Hepatic stellate cell (primary cell): Measurements from ENCODE around the gene TM4SF5.

ENCODE experiments used
- DNase-seq: peaks from one replicate; pipeline ENCODE4 v3.0.0; 2011; ENCODE audit warnings: low spot score

Gene TM4SF5, protein sequence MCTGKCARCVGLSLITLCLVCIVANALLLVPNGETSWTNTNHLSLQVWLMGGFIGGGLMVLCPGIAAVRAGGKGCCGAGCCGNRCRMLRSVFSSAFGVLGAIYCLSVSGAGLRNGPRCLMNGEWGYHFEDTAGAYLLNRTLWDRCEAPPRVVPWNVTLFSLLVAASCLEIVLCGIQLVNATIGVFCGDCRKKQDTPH

DNA sequence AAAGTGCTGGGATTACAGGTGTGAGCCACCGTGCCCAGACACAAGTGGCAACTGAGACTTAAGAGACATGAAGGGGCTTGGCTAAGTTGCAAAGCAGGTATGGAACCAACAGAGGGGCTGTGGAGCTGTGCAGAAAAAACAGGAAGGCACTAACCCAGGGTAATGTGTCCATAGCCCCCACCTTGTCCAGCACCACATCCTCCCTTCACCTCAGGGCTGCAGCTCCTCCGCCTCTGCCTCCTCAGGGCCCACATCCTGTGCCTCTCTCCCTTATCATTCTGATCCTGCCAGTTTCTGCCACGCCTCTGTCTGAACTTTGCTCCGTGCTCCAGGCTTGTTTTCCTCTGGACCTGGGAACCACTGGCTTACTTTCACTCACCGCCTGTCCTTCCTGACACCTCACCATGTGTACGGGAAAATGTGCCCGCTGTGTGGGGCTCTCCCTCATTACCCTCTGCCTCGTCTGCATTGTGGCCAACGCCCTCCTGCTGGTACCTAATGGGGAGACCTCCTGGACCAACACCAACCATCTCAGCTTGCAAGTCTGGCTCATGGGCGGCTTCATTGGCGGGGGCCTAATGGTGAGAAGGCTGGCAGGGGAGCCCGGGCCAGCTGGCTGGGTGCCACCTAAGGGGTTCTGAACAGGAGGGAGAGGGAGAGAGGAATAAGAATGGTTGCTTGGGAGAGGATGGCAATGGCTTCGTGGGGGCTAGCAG, at the start of gene TM4SF5:
TM4SF5 (plus strand) TSS at position 368 of the 716 bp plus-strand sequence; CDS start at position 405, 37 bp downstream.
- no peak for DNase-seq

DNA sequence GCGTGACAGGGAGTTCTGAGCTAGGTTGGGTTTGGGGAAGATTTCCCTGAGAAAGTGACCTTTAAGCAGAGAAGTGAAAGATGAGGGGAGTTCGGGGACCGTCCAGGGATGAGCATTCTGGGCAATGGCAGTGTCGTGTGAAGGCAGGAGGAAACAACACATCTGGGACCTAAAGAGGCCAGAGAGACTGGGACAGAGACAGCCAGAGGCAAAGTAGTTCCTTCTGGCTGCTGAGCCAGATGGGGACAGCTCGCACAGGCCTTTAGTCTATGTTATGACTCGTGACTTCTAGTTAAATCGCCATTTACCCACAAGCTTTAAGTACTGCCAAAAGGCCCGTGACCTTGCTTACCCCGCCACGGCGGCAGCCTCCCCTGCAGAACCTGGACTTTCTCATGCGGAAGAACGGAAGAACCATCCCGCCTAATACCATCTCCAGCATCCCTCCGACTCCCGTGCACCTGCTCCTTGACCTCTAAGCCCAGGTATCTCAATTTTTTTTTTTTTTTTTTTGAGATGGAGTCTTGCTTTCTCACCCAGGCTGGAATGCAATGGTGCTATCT, 48.9 kb upstream of the TM4SF5 start:
- DNase-seq, result no peak

DNA sequence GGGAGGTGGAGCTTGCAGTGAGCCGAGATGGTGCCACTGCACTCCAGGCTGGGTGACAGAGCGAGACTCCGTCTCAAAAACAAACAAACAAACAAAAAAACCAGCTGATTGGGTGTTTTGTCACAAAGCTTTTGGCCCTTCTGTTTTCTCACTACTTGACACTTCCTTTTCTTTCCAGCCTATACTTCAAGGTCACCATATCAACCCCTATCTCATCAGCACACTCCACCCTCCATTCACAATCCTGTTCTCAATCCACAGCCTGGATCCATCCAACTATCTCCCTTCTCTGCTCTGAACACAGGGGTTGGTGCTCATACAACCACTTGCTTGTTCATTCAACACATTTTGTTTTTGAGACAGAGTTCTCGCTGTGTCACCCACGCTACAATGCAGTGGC, 47.0 kb upstream of the TM4SF5 start:
- no peak for DNase-seq

GRCh38 chr17:4725646-4726310, 45.9 kb upstream of the TM4SF5 start:
- no peak for DNase-seq

- DNase-seq, result no peak
Measured at GRCh38 chr17:4728124-4728523, 43.6 kb upstream of the TM4SF5 start.

GRCh38 chr17:4733073-4733531, 38.6 kb upstream of the TM4SF5 start:
- DNase-seq, result no peak

GRCh38 chr17:4734857-4735475, 36.7 kb upstream of the TM4SF5 start:
- DNase-seq, result no peak

GRCh38 chr17:4735876-4736651, 35.6 kb upstream of the TM4SF5 start:
- no peak for DNase-seq

GRCh38 chr17:4738136-4739121, 33.3 kb upstream of the TM4SF5 start:
- DNase-seq, result no peak

DNA sequence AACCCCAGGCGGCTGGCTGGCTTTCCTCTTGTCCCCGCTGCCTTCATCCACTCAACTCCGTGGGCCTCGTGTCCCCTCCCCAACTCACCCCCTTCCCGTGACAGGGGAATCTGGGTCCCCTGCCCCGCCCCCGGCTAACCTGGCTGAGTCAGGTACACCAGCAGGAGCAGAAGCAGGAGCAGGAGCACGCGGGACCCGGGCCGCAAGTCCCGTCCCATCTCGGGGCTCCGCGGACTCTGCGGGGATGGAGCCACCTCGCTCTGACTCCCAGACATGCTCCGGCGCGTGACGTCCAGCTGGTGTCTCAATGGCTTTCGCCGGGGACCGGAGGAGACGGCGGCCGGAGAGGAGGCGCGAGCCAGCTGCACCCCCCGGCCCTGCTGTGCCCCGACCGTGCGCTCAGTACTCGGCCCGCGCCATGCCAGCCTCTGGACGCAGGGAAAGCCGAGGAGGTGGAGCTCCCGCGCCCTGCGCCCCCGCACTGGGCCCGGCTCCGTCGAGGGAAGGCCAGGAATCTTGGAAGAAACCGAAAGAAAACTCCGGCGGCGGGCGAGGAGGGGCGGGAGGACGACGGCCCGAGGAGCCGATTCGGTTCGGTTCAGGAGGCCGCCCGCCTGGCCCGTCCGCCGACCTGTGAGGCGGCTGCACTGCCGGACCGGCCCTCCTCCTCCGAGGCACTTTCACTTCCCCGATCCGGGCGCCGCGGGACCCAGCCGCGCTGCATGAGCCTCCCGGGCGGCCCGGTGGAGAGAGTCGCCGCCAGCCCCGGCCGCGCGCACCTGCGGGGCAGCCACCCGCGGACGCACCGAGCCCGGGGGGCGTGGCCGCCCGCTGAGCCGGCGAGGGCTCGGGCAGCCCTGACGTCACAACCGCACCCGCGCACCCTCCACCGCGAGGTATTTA, 32.3 kb upstream of the TM4SF5 start, which contains the start of the genes CXCL16 and ZMYND15:
CXCL16 (minus strand) TSS at position 807 of the 903 bp plus-strand sequence; CDS start at position 218, 589 bp downstream.
ZMYND15 (plus strand) TSS at position 712 of the 903 bp plus-strand sequence. CDS start 716 bp downstream, outside the sequence.
- DNase-seq, result peak; percentile 80

GRCh38 chr17:4740025-4740351, 31.7 kb upstream of the TM4SF5 start:
- DNase-seq, result no peak

DNA sequence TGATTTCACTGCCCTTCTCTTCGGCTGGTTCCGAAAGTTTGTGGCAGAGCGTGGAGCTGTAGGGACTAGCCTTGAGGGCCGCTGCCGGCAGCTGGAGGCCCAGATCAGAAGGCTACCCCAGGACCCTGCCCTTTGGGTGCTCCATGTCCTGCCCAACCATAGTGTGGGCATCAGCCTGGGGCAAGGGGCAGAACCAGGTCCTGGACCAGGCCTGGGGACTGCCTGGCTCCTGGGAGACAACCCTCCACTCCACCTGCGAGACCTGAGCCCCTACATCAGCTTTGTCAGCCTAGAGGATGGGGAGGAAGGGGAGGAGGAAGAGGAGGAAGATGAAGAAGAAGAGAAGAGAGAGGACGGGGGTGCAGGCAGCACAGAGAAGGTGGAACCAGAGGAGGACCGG, 31.1 kb upstream of the TM4SF5 start:
- no peak for DNase-seq

GRCh38 chr17:4741544-4741943, 30.1 kb upstream of the TM4SF5 start:
- no peak for DNase-seq

DNA sequence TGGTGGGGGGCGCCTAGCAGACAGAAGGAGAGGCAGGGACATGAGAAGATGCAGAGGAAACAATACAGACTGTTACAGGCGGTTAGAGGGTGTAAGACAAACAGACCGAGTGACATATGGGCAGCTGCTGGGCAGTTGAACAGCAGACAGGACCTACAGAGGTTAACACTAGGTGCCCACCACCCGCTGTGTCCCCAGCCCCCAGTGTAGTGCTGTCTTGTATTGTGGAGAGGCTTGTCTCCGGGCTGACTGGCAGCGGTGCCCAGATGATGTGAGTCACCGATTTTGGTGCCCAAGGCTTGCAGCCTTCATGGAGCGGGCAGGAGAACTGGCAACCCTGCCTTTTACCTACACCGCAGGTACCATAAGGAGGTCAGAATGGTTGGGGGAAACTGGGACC, 29.6 kb upstream of the TM4SF5 start:
- no peak for DNase-seq

DNA sequence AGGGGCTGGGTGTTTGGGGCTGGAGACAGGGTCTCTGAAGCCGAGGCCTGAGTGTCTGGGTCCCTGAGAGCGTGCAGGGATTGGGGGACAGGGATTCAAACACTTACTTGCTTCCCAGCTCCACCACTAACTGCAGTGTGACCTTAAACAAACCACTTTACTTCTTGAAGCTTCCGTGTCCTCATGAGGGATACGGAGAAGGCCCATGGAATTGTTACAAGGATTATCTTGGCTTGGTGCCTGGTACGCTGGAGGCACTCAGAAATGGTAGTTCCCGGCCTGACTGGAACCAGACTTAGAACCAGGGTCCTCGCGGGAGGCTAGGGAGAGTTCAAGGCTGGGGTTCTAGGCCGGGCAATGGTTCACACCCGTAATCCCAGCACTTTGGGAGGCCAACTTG, 29.1 kb upstream of the TM4SF5 start:
- DNase-seq, result no peak

DNA sequence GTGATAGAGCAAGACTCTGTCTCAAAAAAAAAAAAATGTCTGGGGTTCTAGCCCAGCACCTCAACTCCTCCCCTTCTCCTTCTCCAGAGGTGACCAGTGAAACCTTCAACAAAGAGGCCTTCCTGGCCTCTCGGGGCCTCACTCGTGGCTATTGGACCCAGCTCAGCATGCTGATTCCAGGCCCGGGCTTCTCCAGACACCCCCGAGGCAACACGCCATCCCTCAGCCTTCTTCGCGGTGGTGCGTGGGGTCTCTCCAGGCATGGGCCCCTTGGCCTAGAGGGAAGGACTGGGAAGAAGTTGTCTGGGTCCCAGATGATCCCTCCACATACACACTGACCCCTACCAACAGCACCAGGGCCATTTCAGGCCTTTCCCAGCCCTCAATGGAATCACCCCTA, 28.5 kb upstream of the TM4SF5 start:
- DNase-seq, result no peak

- no peak for DNase-seq
Measured at GRCh38 chr17:4743898-4744297, 27.8 kb upstream of the TM4SF5 start.

DNA sequence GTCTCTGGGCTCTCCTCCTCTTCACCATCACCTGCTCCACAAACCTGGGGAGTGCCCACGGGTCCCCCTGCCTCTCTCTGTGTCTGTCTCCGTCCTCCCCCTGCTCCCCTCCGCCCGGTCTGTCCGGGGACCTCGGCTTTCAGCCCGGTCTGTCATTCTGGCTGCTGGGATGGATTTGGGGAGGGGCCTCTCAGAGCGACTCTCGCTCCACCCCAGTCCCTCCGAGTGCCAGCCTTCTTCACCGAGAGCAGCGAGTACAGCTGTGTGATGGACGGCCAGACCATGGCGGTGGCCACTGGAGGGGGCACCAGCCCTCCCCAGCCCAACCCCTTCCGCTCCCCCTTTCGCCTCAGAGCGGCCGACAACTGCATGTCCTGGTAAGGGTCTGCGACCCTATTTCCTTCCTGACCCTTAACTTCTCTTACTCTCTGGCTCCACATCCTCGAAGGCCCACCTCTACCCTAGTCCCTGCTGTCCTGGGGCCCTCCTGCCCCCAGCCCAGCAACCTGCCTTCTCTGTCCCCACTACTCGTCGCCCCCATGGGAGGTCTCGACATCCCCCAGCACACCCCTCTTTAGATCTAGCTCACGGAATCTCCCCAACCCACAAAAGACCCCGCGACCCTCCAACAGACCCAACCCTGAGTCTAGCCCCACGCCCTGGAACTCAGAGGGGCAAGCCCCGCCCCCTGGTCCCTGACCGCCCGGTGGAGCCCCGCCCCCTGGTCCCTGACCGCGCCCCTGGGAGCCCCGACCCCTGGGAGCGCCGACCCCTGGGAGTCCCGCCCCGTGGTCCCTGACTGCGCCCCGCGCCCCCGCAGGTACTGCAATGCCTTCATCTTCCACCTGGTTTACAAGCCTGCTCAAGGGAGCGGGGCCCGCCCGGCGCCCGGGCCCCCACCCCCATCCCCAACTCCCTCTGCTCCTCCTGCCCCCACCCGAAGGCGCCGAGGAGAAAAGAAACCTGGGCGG, 26.4 kb upstream of the TM4SF5 start:
- DNase-seq, result no peak
